Retinal pigment epithelial cell (primary cell): Measurements from ENCODE around the gene PSPN.

Experiments used
- DNase-seq: peaks from one replicate; pipeline ENCODE4 v3.0.0-alpha.2; 2010; ENCODE audit warnings: low read depth
- H3K4me3 ChIP-seq: 2 replicates; pipeline ENCODE4 v1.5.1; 2011; ENCODE audit warnings: mild to moderate bottlenecking, low read length, control low read depth, moderate library complexity
- CTCF ChIP-seq: conservative IDR thresholded peaks from 2 replicates; pipeline ENCODE4 v1.5.1; 2011; ENCODE audit warnings: low read depth, low read length, control low read depth, inconsistent platforms

The PSPN gene

GRCh38 chr19:6375411-6376010, at the start of gene PSPN:
PSPN (minus strand) TSS chr19:6375933; CDS start chr19:6375849, 84 bp downstream.
- no peak for DNase-seq
- TF ChIP-seq CTCF = no peak
- no peak within 1 kb of the TSS for H3K4me3 ChIP-seq

GRCh38 chr19:6424939-6425731, 49.4 kb upstream of the PSPN start:
- no peak for TF ChIP-seq CTCF
- peak; percentile 100 for DNase-seq
- no peak overlapping the region for H3K4me3 ChIP-seq

GRCh38 chr19:6424195-6424938, 48.6 kb upstream of the PSPN start, which contains the start of gene KHSRP:
KHSRP (minus strand) TSS chr19:6424811; CDS start chr19:6424701, 110 bp downstream.
- DNase-seq = no peak
- H3K4me3 ChIP-seq = peak within 1 kb of the TSS; percentile 98
- no peak for TF ChIP-seq CTCF

GRCh38 chr19:6423499-6424194, 47.9 kb upstream of the PSPN start:
- no peak for DNase-seq
- peak overlapping the region; percentile 98 for H3K4me3 ChIP-seq
- TF ChIP-seq CTCF = no peak

GRCh38 chr19:6421075-6422014, 45.6 kb upstream of the PSPN start:
- DNase-seq = no peak
- no peak overlapping the region for H3K4me3 ChIP-seq
- TF ChIP-seq CTCF = no peak

- H3K4me3 ChIP-seq = no peak overlapping the region
- TF ChIP-seq CTCF = no peak
- no peak for DNase-seq
Measured at GRCh38 chr19:6418562-6418932, 42.8 kb upstream of the PSPN start.
